Glomerular visceral epithelial cell (primary cell): Measurements from ENCODE around the gene RTN4RL2.
A peak's percentile ranks its signal among the peaks of the same experiment; 100 is the strongest.

Experiments
- DNase-seq: peaks from one replicate; pipeline ENCODE4 v3.0.0-alpha.2; 2016; ENCODE audit errors: extremely low spot score

RTN4RL2 gene

GRCh38 chr11:57481315-57481714, 21.0 kb downstream of the RTN4RL2 start:
- DNase-seq = no peak

- no peak for DNase-seq
Observed at GRCh38 chr11:57481915-57482781, 21.8 kb downstream of the RTN4RL2 start.

GRCh38 chr11:57482782-57483561, 22.6 kb downstream of the RTN4RL2 start:
- peak; percentile 31 for DNase-seq

GRCh38 chr11:57483562-57483918, 23.2 kb downstream of the RTN4RL2 start:
- DNase-seq = no peak

GRCh38 chr11:57484141-57484710, 23.9 kb downstream of the RTN4RL2 start:
- no peak for DNase-seq

- no peak for DNase-seq
Observed at GRCh38 chr11:57485217-57485990, 25.1 kb downstream of the RTN4RL2 start.

- no peak for DNase-seq
Observed at GRCh38 chr11:57487021-57487778, 26.9 kb downstream of the RTN4RL2 start.

GRCh38 chr11:57487920-57488659, 27.8 kb downstream of the RTN4RL2 start:
- DNase-seq = no peak

- no peak for DNase-seq
Observed at GRCh38 chr11:57490456-57491248, 30.3 kb downstream of the RTN4RL2 start.

- DNase-seq = peak; percentile 20
Observed at GRCh38 chr11:57491371-57492061, 31.2 kb downstream of the RTN4RL2 start.

GRCh38 chr11:57493507-57494503, 33.5 kb downstream of the RTN4RL2 start:
- DNase-seq = peak; percentile 40

GRCh38 chr11:57496109-57496820, 35.9 kb downstream of the RTN4RL2 start:
- no peak for DNase-seq

GRCh38 chr11:57497303-57498247, 37.2 kb downstream of the RTN4RL2 start:
- no peak for DNase-seq

GRCh38 chr11:57498540-57498939, 38.2 kb downstream of the RTN4RL2 start:
- no peak for DNase-seq

GRCh38 chr11:57499413-57499982, 39.2 kb downstream of the RTN4RL2 start:
- peak; percentile 83 for DNase-seq
